HG03025 (cell line): ENCODE data around the gene PCYT2.

Source experiments
- ATAC-seq: cut with Tn5 transposase; IDR thresholded peaks from one replicate; pipeline ENCODE4 v1.9.1; 2021; ENCODE audit warnings: mild to moderate bottlenecking, moderate library complexity; ENCODE audit not compliant: unreplicated experiment, low FRiP score

Gene PCYT2

DNA sequence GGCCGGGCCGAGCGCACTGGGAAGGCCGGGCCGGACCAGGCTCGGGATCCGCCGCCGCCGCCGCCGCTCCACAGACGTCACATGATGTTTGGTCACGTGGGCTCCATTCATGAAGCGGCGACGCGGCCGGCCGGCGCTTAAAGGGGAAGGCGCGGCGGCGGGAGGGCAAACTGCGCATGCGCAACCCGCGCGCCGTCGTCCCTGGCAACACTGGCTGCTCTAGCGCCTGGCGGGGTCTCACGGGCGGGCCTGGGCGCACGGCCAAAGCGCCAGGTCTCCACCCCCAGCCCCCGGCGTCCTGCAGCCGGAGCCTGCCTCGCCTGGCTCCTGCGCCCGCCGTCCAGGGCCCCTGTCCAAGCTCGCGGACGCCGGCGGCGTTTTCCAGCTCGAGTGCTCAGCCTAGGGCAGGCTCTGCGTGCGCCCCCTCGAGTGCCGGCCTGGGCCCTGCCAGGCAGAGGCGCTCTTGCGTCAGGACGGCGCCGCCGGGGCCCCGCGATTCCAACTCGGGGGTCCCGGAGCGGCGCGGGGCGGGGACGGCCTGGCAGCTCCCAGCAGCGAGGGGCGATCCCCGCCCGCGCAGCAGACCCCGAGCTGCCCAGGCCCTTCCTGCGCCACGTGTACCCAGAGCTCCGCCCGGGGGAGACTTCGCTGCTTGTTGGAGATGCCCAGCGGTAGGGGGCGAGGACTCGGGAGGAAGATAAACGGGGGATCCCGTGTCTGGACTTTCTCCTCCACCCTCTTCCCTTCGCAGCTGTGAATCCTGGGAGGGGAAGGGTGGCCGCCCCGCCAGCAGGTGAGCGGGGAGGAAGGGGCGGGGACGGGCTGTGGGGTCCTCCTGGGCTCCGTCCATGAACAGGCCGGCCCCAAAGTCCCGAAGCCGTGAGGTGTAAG lies 16.7 kb upstream of the PCYT2 start, which contains the start of gene MAFG:
MAFG (minus strand) TSS at position 83 of the 891 bp plus-strand sequence. CDS start 4,550 bp downstream, outside the sequence.
- peak; percentile 46 for ATAC-seq

DNA sequence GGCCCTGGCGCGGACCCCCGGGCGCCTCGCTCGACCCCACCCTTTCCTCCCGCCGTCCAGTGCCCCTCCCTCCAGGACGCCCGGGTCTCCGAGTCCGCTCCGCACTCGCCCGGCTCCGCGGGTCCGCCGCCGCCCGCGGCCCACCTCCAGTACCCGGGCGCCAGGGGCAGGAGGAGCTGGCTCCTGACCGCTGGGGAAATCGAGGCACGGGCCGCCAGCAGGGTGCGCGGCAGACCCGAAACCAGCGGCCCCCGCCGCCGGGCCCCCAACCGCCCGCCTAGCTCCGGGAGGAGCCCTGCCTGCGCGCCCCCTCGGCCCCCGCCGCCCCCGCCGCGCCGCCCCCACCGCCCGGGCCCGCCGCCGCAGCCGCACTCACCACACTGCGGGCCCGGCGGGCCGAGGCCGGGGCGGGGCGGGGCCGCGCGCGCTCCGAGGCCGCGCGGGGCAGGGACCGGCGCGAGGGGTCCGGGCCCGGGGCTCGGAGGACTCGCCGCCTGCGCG lies 16.0 kb upstream of the PCYT2 start:
- peak; percentile 22 for ATAC-seq

- peak; percentile 23 for ATAC-seq
Observed at GRCh38 chr17:81926451-81927151, 15.4 kb upstream of the PCYT2 start.

- ATAC-seq: no peak
Observed at GRCh38 chr17:81925860-81926450, 14.8 kb upstream of the PCYT2 start.

GRCh38 chr17:81924557-81925532 lies 13.6 kb upstream of the PCYT2 start:
- ATAC-seq: no peak

DNA sequence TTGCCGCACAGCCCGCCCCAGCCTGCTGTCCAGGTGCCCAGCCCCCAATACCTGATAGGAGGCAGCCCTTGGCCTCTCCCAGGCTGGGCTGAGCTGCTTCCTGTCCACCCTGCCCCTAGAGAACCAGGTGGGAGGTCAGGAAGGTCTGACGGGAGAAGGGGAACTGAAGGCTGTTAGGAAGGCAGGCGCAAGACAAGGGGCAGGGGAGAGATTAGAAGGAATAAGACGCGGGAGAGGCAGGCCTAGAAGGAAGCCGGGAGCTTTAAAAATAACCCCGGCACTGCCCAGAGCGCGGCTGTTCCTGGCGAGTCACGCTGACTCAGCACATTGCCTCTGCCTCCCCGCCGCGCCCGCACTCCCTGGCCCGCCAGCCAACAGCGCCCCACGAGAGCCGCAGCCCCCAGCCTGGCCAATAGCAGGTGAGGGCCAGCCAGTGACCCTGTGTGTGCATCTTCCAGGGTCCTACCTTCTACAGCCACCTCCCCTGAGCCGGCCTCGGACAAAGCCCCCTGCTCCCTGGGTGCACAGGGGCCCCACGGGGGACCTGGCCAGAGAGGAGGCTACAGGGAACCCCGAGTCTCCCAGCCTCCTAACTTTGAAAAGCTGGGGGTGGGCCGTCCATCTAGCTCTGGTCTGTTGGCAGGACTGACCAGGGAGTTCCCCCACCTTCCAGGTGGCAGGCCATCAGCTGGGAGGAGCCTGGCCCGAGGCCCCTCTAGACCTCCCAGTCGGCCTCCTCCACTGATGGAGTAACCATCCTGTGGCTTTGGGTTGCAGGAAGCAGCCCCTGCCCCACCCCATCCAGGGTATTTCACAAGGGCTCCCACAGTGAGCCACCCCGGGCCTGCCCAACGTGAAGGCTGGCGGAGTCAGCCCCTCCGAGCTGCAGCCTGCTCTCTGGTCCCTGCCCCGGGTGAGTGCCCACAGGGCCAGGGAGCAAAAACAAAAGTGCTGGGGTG lies 12.4 kb upstream of the PCYT2 start:
- ATAC-seq: no peak

- no peak for ATAC-seq
Observed at GRCh38 chr17:81922566-81923301, 11.5 kb upstream of the PCYT2 start.

- ATAC-seq: no peak
Observed at GRCh38 chr17:81921996-81922565, 10.9 kb upstream of the PCYT2 start.

- ATAC-seq: no peak
Observed at GRCh38 chr17:81921537-81921862, 10.3 kb upstream of the PCYT2 start.

GRCh38 chr17:81920612-81921536 lies 9.7 kb upstream of the PCYT2 start:
- ATAC-seq: no peak

DNA sequence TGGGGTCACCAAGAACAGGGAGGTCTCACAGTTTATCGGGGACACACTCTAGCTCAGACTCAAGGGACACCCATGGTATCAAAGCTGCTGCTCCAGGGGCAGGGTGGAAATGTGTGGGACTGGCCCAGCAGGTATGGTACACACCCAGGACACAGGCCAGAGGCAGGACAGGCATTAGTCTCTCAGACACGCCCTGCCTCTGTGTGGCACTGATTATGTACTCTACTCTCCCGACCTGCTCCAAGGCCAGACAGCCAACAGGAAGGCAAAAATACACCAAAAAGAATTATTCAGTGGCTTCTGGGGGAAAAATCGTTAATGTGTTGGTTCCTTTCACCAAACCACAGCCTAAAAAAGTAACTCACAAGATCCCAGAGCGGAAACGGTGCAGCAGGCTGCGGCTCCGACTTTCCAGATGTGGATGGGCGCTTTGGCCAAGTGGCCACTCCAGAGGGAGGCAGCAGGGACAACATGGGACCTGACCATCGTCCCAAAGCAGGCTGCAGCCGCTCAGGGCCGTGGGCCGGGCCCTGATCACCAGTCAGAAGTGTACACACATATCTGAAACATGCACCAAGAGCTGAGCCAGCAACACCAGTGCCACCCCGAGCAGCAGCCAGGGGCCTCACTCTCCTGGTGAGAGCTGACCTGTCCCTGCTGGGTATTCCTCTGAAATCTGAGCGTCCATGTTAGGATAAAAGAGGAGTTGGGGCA lies 7.8 kb upstream of the PCYT2 start:
- ATAC-seq: no peak

- peak; percentile 10 for ATAC-seq
Observed at GRCh38 chr17:81918333-81918669, 7.1 kb upstream of the PCYT2 start.

DNA sequence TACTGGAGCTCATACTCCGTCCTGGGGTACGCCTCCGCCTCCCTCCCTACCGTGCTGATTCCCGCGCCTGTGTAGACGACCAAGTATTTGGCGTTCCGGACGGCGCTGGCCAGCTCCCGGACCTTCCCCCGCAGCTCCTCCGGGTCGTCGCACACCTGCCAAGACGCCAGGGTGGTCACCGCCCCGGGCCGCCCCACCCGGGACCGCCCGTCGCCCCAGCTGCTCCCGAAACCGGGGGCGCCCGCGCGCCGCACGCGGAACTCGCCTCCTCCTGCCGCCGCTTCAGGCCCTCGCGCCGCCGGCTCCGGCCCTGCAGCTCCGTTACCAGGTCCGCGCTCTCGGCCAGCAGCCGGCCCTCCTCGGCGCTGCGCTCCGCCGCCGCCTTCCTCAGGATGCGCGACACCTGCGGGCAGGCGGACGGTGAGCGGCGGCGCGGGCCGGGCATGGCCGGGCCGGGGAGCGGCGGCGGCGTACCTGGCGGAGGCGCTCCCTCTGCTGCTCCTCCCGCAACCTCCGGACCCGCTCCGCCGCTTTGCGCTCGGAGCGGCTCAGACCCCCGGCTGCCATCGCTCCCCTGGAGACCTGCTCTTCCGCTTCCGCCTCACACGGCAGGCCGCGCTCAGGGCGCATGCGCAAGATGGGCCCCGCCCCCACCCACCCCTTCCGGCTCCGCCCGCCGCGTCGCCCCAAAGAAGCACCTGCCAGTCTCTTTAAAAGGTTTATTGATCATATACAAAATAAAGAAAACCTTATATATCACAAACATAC lies 6.5 kb upstream of the PCYT2 start, which contains the start of gene SIRT7:
SIRT7 (minus strand) TSS at position 612 of the 768 bp plus-strand sequence; CDS start at position 567, 45 bp downstream.
- peak; percentile 68 for ATAC-seq

- no peak for ATAC-seq
Observed at GRCh38 chr17:81916234-81917001, 5.2 kb upstream of the PCYT2 start.

DNA sequence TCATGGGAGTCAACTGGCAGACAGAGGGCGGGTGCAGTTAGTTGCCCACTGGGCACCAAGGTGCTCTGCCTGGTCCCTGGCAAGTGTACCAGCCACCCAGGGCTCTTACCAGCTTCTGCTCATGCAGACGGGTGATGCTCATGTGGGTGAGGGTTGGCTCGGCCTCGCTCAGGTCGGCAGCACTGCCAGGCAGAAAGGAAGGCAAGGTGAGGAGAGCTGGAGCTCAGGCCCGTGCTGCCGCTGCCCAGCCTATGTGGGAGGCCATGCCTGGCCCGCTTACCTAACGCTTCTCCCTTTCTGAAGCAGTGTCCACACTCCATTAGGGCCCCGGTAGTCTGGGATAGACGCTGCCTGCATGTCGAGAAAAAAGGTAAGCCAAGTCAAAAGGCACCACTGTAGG lies 4.1 kb upstream of the PCYT2 start:
- ATAC-seq: no peak
